ENCODE measurements around the gene FGF19. TPM values are rescaled to one million over a fixed set of nuclear protein-coding genes. Genes with fewer than 3 reads are reported as not detected.

FGF19 gene
- total RNA-seq, 4 donors from 2014 or later = not detected

DNA sequence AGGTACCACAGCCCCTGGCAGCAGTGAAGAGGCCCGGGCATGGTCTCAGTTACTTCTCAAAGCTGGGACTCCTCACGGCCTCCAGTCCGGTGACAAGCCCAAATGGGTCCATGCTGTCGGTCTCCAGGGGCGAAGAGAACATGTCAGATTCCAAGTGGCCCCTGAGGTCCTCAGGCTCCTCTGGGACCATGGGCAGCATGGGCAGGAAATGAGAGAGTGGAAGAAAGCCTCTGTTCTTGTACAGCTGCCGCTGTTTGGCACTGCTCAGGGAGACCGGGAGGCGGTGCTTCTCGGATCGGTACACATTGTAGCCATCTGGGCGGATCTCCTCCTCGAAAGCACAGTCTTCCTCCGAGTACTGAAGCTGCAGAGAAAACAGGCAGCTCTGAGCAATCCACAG is 4.6 kb downstream of the FGF19 start:
- no peak overlapping the region for H3K4me3 ChIP-seq
- H3K9me3 ChIP-seq = no peaks in the 10 kb centered on the region
- peaks cover 91% of the 10 kb centered on the region for H3K27me3 ChIP-seq
- TF ChIP-seq EP300 (IDR thresholded peaks at IDR 0.05; ENCODE audit: low read depth) (no peak), POLR2A (IDR thresholded peaks at IDR 0.05) (no peak), POLR2AphosphoS5 (IDR thresholded peaks at IDR 0.05) (no peak)
- TF ChIP-seq, protein P1, sequence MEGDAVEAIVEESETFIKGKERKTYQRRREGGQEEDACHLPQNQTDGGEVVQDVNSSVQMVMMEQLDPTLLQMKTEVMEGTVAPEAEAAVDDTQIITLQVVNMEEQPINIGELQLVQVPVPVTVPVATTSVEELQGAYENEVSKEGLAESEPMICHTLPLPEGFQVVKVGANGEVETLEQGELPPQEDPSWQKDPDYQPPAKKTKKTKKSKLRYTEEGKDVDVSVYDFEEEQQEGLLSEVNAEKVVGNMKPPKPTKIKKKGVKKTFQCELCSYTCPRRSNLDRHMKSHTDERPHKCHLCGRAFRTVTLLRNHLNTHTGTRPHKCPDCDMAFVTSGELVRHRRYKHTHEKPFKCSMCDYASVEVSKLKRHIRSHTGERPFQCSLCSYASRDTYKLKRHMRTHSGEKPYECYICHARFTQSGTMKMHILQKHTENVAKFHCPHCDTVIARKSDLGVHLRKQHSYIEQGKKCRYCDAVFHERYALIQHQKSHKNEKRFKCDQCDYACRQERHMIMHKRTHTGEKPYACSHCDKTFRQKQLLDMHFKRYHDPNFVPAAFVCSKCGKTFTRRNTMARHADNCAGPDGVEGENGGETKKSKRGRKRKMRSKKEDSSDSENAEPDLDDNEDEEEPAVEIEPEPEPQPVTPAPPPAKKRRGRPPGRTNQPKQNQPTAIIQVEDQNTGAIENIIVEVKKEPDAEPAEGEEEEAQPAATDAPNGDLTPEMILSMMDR (IDR thresholded peaks at IDR 0.05) = no peak
- H3K36me3 ChIP-seq = no peaks in the 10 kb centered on the region
- no peak overlapping the region for H3K27ac ChIP-seq
- DNase-seq = no peak
- 69% methylated on average over 13 of the region's 13 CpGs; no CpG with 5 or more reads in 1 of the 2 donors for WGBS, 2 donors (ENCODE audit: low coverage in 1 of 2)
- in situ Hi-C loops (cut with MboI; ENCODE audit: low pct_ligation_motif_present in 1 of 4, low pct_unique_long_range_greater_than_20kb in 1 of 4, low sequenced_read_pairs in 3 of 4) (loop anchor here (10.0 to 25.0 kb wide), 3 partner anchors 186 to 488 kb away; no protein-coding TSS in a partner anchor), intact Hi-C loops (cut with DNase I; ENCODE audit: low total_unique reads) (no loop called here)
- peaks cover 4 to 11% (median 6%) of the 10 kb centered on the region in 4 donors for H3K4me1 ChIP-seq

DNA sequence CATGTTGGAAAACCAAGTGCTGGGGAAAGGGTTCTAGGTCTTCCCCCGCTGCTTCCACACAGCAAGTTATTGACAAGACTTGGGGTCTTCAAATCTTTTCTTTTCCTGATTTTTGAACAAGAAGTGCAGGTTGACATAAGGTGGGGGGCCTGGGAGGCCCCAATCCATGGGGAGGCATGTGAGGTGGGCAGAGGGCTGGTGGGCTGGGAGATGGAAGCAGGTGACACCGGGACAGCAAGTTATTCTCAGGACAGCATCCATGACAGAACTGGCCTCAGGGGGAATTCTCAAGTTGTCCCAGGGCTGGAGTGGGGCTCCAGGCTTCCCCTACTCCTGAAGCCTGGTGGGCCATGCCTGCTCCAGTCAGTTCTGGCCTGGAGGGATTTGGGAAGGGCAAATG is 5.5 kb downstream of the FGF19 start:
- in situ Hi-C loops (cut with MboI; ENCODE audit: low pct_ligation_motif_present in 1 of 4, low pct_unique_long_range_greater_than_20kb in 1 of 4, low sequenced_read_pairs in 3 of 4) (loop anchor here (10.0 to 25.0 kb wide), 3 partner anchors 186 to 489 kb away; no protein-coding TSS in a partner anchor), intact Hi-C loops (cut with DNase I; ENCODE audit: low total_unique reads) (no loop called here)
- Histone ChIP-seq H3K27ac (no peak overlapping the region), H3K9me3 (no peaks in the 10 kb centered on the region), H3K27me3 (peaks cover 82% of the 10 kb centered on the region), H3K4me3 (no peak overlapping the region), H3K4me1 (peaks cover 0 to 3% (median 0%) of the 10 kb centered on the region in 4 donors), H3K36me3 (no peaks in the 10 kb centered on the region)
- DNase-seq = no peak
- WGBS, 2 donors (ENCODE audit: low coverage in 1 of 2) = 80 to 93% methylated on average over 1 to 2 of the region's 2 CpGs
- TF ChIP-seq POLR2AphosphoS5 (IDR thresholded peaks at IDR 0.05) = no peak
- TF ChIP-seq, protein P1 (IDR thresholded peaks at IDR 0.05) = no peak
- TF ChIP-seq POLR2A (IDR thresholded peaks at IDR 0.05) = no peak
- no peak for TF ChIP-seq EP300 (IDR thresholded peaks at IDR 0.05; ENCODE audit: low read depth)

DNA sequence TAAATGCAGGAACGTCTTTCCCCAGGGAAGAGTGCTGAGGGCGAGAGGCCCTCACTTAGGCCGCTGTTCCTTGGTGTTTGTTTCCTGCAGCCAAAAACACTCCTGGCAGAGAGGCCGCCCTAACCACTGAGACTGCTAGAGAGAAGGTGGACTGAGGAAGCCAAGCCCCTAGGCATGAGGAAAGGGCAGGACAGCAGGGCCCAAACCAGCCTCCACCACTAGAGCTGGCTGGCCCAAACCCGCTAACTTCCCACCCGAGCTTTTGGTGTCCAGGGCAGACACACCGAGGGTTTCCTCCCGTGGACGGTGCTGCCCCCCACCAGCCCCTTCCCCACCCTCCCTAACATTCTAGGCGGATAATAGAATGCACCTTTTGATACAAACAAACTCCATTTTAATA is 6.0 kb downstream of the FGF19 start:
- Histone ChIP-seq H3K27ac (no peak overlapping the region), H3K4me3 (no peak overlapping the region), H3K4me1 (peaks cover 0 to 3% (median 0%) of the 10 kb centered on the region in 4 donors), H3K27me3 (peaks cover 81% of the 10 kb centered on the region), H3K9me3 (no peaks in the 10 kb centered on the region), H3K36me3 (no peaks in the 10 kb centered on the region)
- 74 to 85% methylated on average over 2 to 10 of the region's 10 CpGs for WGBS, 2 donors (ENCODE audit: low coverage in 1 of 2)
- in situ Hi-C loops (cut with MboI; ENCODE audit: low pct_ligation_motif_present in 1 of 4, low pct_unique_long_range_greater_than_20kb in 1 of 4, low sequenced_read_pairs in 3 of 4) = loop anchor here (10.0 to 25.0 kb wide), 3 partner anchors 187 to 489 kb away; no protein-coding TSS in a partner anchor
- DNase-seq = no peak
- TF ChIP-seq POLR2AphosphoS5 (IDR thresholded peaks at IDR 0.05) (no peak), EP300 (IDR thresholded peaks at IDR 0.05; ENCODE audit: low read depth) (no peak), POLR2A (IDR thresholded peaks at IDR 0.05) (no peak)
- TF ChIP-seq, protein P1 (IDR thresholded peaks at IDR 0.05) = no peak
- intact Hi-C loops (cut with DNase I; ENCODE audit: low total_unique reads) = no loop called here

DNA sequence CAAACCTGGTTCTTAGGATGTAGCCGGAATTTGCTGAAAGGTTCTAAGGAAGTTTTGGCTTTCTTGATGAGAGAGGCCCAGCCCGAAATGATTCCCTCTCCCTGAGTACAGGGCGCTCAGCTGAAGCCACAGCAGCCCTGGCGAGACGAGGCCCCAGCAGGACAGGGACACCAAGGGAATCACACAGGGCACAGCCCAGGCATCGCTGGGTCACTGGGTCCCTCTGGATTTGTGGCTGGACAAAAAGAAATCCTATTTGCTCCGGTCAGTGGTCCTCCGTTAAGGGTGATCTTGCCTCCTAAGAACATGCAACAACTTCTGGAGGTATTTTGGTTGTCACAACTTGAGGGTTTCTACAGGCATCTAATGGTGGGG is 6.4 kb downstream of the FGF19 start:
- H3K36me3 ChIP-seq = no peaks in the 10 kb centered on the region
- no peaks in the 10 kb centered on the region for H3K9me3 ChIP-seq
- WGBS, 2 donors (ENCODE audit: low coverage in 1 of 2) = 84% methylated on average over 8 of the region's 8 CpGs; no CpG with 5 or more reads in 1 of the 2 donors
- H3K4me1 ChIP-seq = peaks cover 0 to 3% (median 0%) of the 10 kb centered on the region in 4 donors
- DNase-seq = no peak
- in situ Hi-C loops (cut with MboI; ENCODE audit: low pct_ligation_motif_present in 1 of 4, low pct_unique_long_range_greater_than_20kb in 1 of 4, low sequenced_read_pairs in 3 of 4) = loop anchor here (10.0 to 25.0 kb wide), 3 partner anchors 187 to 490 kb away; no protein-coding TSS in a partner anchor
- TF ChIP-seq, protein P1 (IDR thresholded peaks at IDR 0.05) = no peak
- H3K27ac ChIP-seq = no peak overlapping the region
- peaks cover 81% of the 10 kb centered on the region for H3K27me3 ChIP-seq
- intact Hi-C loops (cut with DNase I; ENCODE audit: low total_unique reads) = no loop called here
- H3K4me3 ChIP-seq = no peak overlapping the region

All from transverse colon (tissue), 4 donors.